HEK293 (cell line): ENCODE data around the gene COMMD10.

Experiments
- GLIS1 ChIP-seq: fragments of 450-650 bp; formaldehyde crosslinking; IDR thresholded peaks from 2 replicates; pipeline ENCODE4 v1.5.1; 2016; ENCODE audit warnings: missing biosample characterization, missing genetic modification characterization
- KLF9 ChIP-seq: fragments of 450-650 bp; formaldehyde crosslinking; IDR thresholded peaks from 2 replicates; pipeline ENCODE4 v1.5.1; 2016; ENCODE audit warnings: missing biosample characterization, missing genetic modification characterization, low read depth
- OSR2 ChIP-seq: fragments of 450-650 bp; formaldehyde crosslinking; IDR thresholded peaks from 2 replicates; pipeline ENCODE4 v1.5.1; 2016; ENCODE audit warnings: missing biosample characterization, missing genetic modification characterization
- SCRT1 ChIP-seq: fragments of 450-650 bp; formaldehyde crosslinking; IDR thresholded peaks from 2 replicates; pipeline ENCODE4 v1.5.1; 2016; ENCODE audit warnings: missing biosample characterization, missing genetic modification characterization, borderline replicate concordance
- SCRT2 ChIP-seq: fragments of 450-650 bp; formaldehyde crosslinking; IDR thresholded peaks from 2 replicates; pipeline ENCODE4 v1.5.1; 2016; ENCODE audit warnings: missing biosample characterization, missing genetic modification characterization
- SP2 ChIP-seq: fragments of 450-650 bp; formaldehyde crosslinking; IDR thresholded peaks from 2 replicates; pipeline ENCODE4 v1.5.1; 2016; ENCODE audit warnings: missing biosample characterization, missing genetic modification characterization
- WT1 ChIP-seq: fragments of 450-650 bp; formaldehyde crosslinking; IDR thresholded peaks from 2 replicates; pipeline ENCODE4 v1.5.1; 2016; ENCODE audit warnings: missing biosample characterization, missing genetic modification characterization
- ZBTB17 ChIP-seq: fragments of 450-650 bp; formaldehyde crosslinking; IDR thresholded peaks from 2 replicates; pipeline ENCODE4 v1.5.1; 2016; ENCODE audit warnings: missing biosample characterization, missing genetic modification characterization
- ZFP37 ChIP-seq: fragments of 450-650 bp; formaldehyde crosslinking; IDR thresholded peaks from 2 replicates; pipeline ENCODE4 v1.5.1; 2016; ENCODE audit warnings: missing biosample characterization, missing genetic modification characterization
- ZIC2 ChIP-seq: fragments of 450-650 bp; formaldehyde crosslinking; IDR thresholded peaks from 2 replicates; pipeline ENCODE4 v1.5.1; 2016; ENCODE audit warnings: missing biosample characterization, missing genetic modification characterization
- ZNF114 ChIP-seq: fragments of 450-650 bp; formaldehyde crosslinking; IDR thresholded peaks from 2 replicates; pipeline ENCODE4 v1.5.0; 2017; ENCODE audit warnings: missing biosample characterization, missing genetic modification characterization
- ZNF121 ChIP-seq: fragments of 450-650 bp; formaldehyde crosslinking; IDR thresholded peaks from 2 replicates; pipeline ENCODE4 v1.5.1; 2016; ENCODE audit warnings: missing biosample characterization, missing genetic modification characterization
- ZNF132 ChIP-seq: fragments of 450-650 bp; formaldehyde crosslinking; IDR thresholded peaks from 2 replicates; pipeline ENCODE4 v1.5.1; 2017; ENCODE audit warnings: missing biosample characterization, missing genetic modification characterization, borderline replicate concordance
- ZNF138 ChIP-seq: fragments of 450-650 bp; formaldehyde crosslinking; IDR thresholded peaks from 2 replicates; pipeline ENCODE4 v1.5.1; 2016; ENCODE audit warnings: missing biosample characterization, missing genetic modification characterization, borderline replicate concordance
- ZNF335 ChIP-seq: fragments of 450-650 bp; formaldehyde crosslinking; conservative IDR thresholded peaks from 2 replicates; pipeline ENCODE4 v1.5.1; 2016; ENCODE audit warnings: missing biosample characterization, missing genetic modification characterization
- ZNF501 ChIP-seq: fragments of 450-650 bp; formaldehyde crosslinking; IDR thresholded peaks from 2 replicates; pipeline ENCODE4 v1.5.1; 2016; ENCODE audit warnings: missing biosample characterization, missing genetic modification characterization
- ZNF585B ChIP-seq: fragments of 450-650 bp; formaldehyde crosslinking; IDR thresholded peaks from 2 replicates; pipeline ENCODE4 v1.5.1; 2016; ENCODE audit warnings: missing biosample characterization, missing genetic modification characterization
- ZNF610 ChIP-seq: fragments of 450-650 bp; formaldehyde crosslinking; IDR thresholded peaks from 2 replicates; pipeline ENCODE4 v1.5.1; 2016; ENCODE audit warnings: missing biosample characterization, missing genetic modification characterization, borderline replicate concordance
- ZNF658 ChIP-seq: fragments of 450-650 bp; formaldehyde crosslinking; IDR thresholded peaks from 2 replicates; pipeline ENCODE4; 2016; ENCODE audit warnings: missing biosample characterization, missing genetic modification characterization
- ZNF664 ChIP-seq: fragments of 450-650 bp; formaldehyde crosslinking; IDR thresholded peaks from 2 replicates; pipeline ENCODE4 v1.5.1; 2016; ENCODE audit warnings: missing biosample characterization, missing genetic modification characterization
- ZNF677 ChIP-seq: fragments of 450-650 bp; IDR thresholded peaks from 2 replicates; pipeline ENCODE4 v1.5.0; 2018; ENCODE audit warnings: missing biosample characterization, mild to moderate bottlenecking, missing genetic modification characterization, moderate library complexity
- ZSCAN30 ChIP-seq: fragments of 450-650 bp; IDR thresholded peaks from 2 replicates; pipeline ENCODE4 v1.5.1; 2018; ENCODE audit warnings: missing biosample characterization, mild to moderate bottlenecking, missing genetic modification characterization, moderate library complexity
- TF ChIP-seq, protein P1 (sequence below): fragments of 450-650 bp; formaldehyde crosslinking; IDR thresholded peaks from 2 replicates; pipeline ENCODE4 v1.5.1; 2016; ENCODE audit warnings: missing biosample characterization, missing genetic modification characterization
- TF ChIP-seq, protein P2 (sequence below): fragments of 450-650 bp; formaldehyde crosslinking; IDR thresholded peaks from 2 replicates; pipeline ENCODE4 v1.5.1; 2016; ENCODE audit warnings: missing biosample characterization, missing genetic modification characterization
- TF ChIP-seq, protein P3 (sequence below): fragments of 450-650 bp; formaldehyde crosslinking; IDR thresholded peaks from 2 replicates; pipeline ENCODE4 v1.5.1; 2016; ENCODE audit warnings: missing biosample characterization, missing genetic modification characterization
- TF ChIP-seq, protein P4 (sequence below): fragments of 450-650 bp; formaldehyde crosslinking; conservative IDR thresholded peaks from 2 replicates; pipeline ENCODE4 v1.5.1; 2016; ENCODE audit warnings: low read depth, missing biosample characterization, missing genetic modification characterization
- TF ChIP-seq, protein P5 (sequence below): fragments of 450-650 bp; formaldehyde crosslinking; IDR thresholded peaks from 2 replicates; pipeline ENCODE4 v1.5.1; 2016; ENCODE audit warnings: missing biosample characterization, missing genetic modification characterization

The COMMD10 gene

DNA sequence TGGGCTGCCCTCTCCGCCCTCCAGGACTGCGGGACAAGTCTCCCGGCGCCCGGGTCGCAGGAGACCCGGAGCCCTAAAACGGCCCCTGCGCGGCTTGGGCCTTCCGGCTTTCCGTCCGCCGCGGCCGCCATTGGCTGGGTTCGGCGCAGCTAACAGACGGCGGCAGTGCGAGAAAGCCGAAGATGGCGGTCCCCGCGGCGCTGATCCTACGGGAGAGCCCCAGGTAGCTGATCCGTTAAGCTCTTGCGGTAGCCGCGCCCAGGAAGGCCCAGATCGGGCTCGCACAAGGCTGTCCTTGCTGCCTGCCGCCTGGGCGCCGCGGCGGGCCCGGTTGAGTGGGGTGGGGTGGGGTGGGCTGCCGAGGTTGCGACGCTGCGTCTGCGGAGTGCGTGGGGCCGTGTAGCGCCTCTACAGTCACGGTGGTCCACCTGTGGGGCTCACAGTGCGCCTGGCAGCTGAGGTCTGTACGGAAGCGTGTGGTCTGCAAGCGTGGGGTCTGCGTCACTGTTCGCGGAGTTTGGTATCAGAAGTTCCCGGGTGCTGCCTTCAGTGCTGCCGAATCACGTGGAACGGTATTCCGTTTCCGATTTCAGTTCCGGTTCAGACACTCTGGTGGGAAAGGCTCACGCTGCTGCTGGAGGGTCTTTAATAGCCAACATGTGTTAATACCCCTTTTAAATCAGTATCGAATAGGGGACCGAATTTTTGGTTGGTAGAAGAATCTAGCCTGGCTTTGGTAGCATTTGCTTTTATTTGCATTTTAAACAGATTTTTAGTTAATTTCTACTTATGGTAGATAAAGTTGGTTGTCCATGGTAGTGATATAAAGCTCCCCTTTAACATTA, at the start of gene COMMD10 (continued):
- TF ChIP-seq ZNF585B (tag by site-specific recombination) (no peak), ZNF132 (tag by site-specific recombination) (no peak), SCRT2 (tag by site-specific recombination) (peak; percentile 98), ZNF677 (tag by site-specific recombination) (no peak), ZNF121 (tag by site-specific recombination) (peak; percentile 82), ZIC2 (peak; percentile 18; the same call in 1 of the 2 replicates), OSR2 (tag by site-specific recombination) (peak; percentile 56), GLIS1 (tag by site-specific recombination) (peak; percentile 65), ZSCAN30 (tag by site-specific recombination) (peak; percentile 64), SP2 (peak; percentile 26; the same call in 1 of the 2 replicates), ZNF335 (tag by site-specific recombination) (peak; percentile 95), ZBTB17 (tag by site-specific recombination) (peak; percentile 74), ZNF138 (tag by site-specific recombination) (no peak), ZNF114 (tag by site-specific recombination) (no peak), ZNF658 (tag by site-specific recombination) (no peak), ZFP37 (tag by site-specific recombination) (0 out of 2 replicates have a peak, but pooled peaks have one; percentile 80), ZNF610 (tag by site-specific recombination) (0 out of 2 replicates have a peak, but pooled peaks have one; percentile 14), ZNF664 (no peak), SCRT1 (tag by site-specific recombination) (peak; percentile 77; the same call in 1 of the 2 replicates), ZNF501 (peak; percentile 90; the same call in 1 of the 2 replicates), KLF9 (tag by site-specific recombination) (0 out of 2 replicates have a peak, but pooled peaks have one; percentile 40), WT1 (tag by site-specific recombination) (no peak)
- TF ChIP-seq, protein P1, sequence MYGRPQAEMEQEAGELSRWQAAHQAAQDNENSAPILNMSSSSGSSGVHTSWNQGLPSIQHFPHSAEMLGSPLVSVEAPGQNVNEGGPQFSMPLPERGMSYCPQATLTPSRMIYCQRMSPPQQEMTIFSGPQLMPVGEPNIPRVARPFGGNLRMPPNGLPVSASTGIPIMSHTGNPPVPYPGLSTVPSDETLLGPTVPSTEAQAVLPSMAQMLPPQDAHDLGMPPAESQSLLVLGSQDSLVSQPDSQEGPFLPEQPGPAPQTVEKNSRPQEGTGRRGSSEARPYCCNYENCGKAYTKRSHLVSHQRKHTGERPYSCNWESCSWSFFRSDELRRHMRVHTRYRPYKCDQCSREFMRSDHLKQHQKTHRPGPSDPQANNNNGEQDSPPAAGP: 0 out of 2 replicates have a peak, but pooled peaks have one; percentile 34
- TF ChIP-seq, protein P2, sequence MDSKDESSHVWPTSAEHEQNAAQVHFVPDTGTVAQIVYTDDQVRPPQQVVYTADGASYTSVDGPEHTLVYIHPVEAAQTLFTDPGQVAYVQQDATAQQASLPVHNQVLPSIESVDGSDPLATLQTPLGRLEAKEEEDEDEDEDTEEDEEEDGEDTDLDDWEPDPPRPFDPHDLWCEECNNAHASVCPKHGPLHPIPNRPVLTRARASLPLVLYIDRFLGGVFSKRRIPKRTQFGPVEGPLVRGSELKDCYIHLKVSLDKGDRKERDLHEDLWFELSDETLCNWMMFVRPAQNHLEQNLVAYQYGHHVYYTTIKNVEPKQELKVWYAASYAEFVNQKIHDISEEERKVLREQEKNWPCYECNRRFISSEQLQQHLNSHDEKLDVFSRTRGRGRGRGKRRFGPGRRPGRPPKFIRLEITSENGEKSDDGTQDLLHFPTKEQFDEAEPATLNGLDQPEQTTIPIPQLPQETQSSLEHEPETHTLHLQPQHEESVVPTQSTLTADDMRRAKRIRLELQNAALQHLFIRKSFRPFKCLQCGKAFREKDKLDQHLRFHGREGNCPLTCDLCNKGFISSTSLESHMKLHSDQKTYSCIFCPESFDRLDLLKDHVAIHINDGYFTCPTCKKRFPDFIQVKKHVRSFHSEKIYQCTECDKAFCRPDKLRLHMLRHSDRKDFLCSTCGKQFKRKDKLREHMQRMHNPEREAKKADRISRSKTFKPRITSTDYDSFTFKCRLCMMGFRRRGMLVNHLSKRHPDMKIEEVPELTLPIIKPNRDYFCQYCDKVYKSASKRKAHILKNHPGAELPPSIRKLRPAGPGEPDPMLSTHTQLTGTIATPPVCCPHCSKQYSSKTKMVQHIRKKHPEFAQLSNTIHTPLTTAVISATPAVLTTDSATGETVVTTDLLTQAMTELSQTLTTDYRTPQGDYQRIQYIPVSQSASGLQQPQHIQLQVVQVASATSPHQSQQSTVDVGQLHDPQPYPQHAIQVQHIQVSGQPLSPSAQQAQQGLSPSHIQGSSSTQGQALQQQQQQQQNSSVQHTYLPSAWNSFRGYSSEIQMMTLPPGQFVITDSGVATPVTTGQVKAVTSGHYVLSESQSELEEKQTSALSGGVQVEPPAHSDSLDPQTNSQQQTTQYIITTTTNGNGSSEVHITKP (tag by site-specific recombination): 0 out of 2 replicates have a peak, but pooled peaks have one; percentile 9
- TF ChIP-seq, protein P3, sequence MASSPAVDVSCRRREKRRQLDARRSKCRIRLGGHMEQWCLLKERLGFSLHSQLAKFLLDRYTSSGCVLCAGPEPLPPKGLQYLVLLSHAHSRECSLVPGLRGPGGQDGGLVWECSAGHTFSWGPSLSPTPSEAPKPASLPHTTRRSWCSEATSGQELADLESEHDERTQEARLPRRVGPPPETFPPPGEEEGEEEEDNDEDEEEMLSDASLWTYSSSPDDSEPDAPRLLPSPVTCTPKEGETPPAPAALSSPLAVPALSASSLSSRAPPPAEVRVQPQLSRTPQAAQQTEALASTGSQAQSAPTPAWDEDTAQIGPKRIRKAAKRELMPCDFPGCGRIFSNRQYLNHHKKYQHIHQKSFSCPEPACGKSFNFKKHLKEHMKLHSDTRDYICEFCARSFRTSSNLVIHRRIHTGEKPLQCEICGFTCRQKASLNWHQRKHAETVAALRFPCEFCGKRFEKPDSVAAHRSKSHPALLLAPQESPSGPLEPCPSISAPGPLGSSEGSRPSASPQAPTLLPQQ (tag by site-specific recombination): peak; percentile 83
- TF ChIP-seq, protein P4, sequence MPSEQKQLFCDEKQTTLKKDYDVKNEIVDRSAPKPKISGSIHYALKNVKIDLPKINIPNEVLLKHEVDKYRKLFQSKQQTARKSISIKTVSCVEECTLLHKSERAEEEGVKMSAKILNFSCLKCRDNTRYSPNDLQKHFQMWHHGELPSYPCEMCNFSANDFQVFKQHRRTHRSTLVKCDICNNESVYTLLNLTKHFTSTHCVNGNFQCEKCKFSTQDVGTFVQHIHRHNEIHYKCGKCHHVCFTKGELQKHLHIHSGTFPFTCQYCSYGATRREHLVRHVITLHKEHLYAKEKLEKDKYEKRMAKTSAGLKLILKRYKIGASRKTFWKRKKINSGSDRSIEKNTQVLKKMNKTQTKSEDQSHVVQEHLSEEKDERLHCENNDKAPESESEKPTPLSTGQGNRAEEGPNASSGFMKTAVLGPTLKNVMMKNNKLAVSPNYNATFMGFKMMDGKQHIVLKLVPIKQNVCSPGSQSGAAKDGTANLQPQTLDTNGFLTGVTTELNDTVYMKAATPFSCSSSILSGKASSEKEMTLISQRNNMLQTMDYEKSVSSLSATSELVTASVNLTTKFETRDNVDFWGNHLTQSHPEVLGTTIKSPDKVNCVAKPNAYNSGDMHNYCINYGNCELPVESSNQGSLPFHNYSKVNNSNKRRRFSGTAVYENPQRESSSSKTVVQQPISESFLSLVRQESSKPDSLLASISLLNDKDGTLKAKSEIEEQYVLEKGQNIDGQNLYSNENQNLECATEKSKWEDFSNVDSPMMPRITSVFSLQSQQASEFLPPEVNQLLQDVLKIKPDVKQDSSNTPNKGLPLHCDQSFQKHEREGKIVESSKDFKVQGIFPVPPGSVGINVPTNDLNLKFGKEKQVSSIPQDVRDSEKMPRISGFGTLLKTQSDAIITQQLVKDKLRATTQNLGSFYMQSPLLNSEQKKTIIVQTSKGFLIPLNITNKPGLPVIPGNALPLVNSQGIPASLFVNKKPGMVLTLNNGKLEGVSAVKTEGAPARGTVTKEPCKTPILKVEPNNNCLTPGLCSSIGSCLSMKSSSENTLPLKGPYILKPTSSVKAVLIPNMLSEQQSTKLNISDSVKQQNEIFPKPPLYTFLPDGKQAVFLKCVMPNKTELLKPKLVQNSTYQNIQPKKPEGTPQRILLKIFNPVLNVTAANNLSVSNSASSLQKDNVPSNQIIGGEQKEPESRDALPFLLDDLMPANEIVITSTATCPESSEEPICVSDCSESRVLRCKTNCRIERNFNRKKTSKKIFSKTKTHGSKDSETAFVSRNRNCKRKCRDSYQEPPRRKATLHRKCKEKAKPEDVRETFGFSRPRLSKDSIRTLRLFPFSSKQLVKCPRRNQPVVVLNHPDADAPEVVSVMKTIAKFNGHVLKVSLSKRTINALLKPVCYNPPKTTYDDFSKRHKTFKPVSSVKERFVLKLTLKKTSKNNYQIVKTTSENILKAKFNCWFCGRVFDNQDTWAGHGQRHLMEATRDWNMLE: peak; percentile 98
- TF ChIP-seq, protein P5, sequence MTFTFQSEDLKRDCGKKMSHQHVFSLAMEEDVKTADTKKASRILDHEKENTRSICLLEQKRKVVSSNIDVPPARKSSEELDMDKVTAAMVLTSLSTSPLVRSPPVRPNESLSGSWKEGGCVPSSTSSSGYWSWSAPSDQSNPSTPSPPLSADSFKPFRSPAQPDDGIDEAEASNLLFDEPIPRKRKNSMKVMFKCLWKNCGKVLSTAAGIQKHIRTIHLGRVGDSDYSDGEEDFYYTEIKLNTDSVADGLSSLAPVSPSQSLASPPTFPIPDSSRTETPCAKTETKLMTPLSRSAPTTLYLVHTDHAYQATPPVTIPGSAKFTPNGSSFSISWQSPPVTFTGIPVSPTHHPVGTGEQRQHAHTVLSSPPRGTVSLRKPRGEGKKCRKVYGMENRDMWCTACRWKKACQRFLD (tag by site-specific recombination): no peak
